C4-2B (cell line): Measurements from ENCODE around the gene SPTLC1.
"Not testable (repeated sequence)": the region's sequence is repeated elsewhere in the genome, so short reads cannot be mapped to it uniquely, and the experiment has no call there.

Source experiments
- ZFX ChIP-seq: fragments of 450-650 bp; IDR thresholded peaks from 2 replicates; pipeline ENCODE4 v1.6.1; 2017
- TF ChIP-seq, protein P1 (sequence below): fragments of 450-650 bp; conservative IDR thresholded peaks from 2 replicates; pipeline ENCODE4 v1.5.1; 2017; ENCODE audit warnings: mild to moderate bottlenecking

DNA sequence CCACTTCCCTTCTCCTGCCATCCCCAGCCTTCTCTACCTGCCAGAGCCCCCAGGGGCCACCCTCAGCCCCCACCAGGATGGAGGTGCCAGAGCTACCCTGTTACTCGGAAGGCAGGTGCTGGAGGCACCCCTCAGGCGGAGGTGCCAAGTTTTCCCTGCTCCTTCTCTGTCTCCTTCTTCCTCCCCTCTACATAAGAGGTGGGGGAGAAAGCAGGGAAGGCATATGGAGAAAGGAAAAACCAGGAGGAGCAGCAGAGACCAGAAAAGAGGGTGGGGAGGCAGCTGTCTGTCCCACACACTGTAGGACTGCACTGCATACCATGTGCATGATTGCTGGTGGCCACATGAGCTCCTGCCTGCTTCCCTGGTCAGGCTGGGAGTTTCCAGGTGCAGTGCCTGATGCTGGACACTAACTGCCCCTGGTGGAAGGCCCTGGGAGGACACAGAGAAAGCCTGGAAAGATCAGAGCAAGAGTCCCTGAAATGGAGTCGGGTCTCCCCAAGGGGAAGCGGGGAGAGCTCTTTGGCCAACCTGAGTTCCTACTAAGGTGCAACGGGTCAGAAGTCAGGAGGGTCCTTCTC lies 23.8 kb upstream of the SPTLC1 start:
- TF ChIP-seq, protein P1, sequence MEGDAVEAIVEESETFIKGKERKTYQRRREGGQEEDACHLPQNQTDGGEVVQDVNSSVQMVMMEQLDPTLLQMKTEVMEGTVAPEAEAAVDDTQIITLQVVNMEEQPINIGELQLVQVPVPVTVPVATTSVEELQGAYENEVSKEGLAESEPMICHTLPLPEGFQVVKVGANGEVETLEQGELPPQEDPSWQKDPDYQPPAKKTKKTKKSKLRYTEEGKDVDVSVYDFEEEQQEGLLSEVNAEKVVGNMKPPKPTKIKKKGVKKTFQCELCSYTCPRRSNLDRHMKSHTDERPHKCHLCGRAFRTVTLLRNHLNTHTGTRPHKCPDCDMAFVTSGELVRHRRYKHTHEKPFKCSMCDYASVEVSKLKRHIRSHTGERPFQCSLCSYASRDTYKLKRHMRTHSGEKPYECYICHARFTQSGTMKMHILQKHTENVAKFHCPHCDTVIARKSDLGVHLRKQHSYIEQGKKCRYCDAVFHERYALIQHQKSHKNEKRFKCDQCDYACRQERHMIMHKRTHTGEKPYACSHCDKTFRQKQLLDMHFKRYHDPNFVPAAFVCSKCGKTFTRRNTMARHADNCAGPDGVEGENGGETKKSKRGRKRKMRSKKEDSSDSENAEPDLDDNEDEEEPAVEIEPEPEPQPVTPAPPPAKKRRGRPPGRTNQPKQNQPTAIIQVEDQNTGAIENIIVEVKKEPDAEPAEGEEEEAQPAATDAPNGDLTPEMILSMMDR = not testable (repeated sequence)
- not testable (repeated sequence) for TF ChIP-seq ZFX
